ENCODE data around the gene KIAA0232.

- TF ChIP-seq ZC3H10 (CRISPR knock-in tag; IDR thresholded peaks at IDR 0.05) (no peak), ISL1 (CRISPR knock-in tag; IDR thresholded peaks at IDR 0.05) (no peak), ZNF565 (CRISPR knock-in tag; conservative IDR thresholded peaks at IDR 0.05; ENCODE audit: low read depth) (no peak)
Observed at GRCh38 chr4:6851962-6852361, 69.4 kb downstream of the KIAA0232 start.

Data from SK-N-SH treated with all-trans-retinoic acid at 6 μM for 48 hours (cell line).